ENCODE results near the gene HOXB6.

Gene HOXB6

GRCh38 chr17:48605991-48606891 lies 1.5 kb upstream of the HOXB6 start:
- no peak for DNase-seq
- H3K4me1 ChIP-seq: peaks cover 0 to 28% (median 19%) of the 10 kb centered on the region in 4 donors

GRCh38 chr17:48605409-48605919 lies 678 bp upstream of the HOXB6 start:
- intact Hi-C loops (cut with DNase I; ENCODE audit: low total_unique reads): no loop called here
- H3K4me1 ChIP-seq: peaks cover 0 to 20% (median 12%) of the 10 kb centered on the region in 4 donors
- DNase-seq: no peak
- no peaks in the 10 kb centered on the region for H3K36me3 ChIP-seq
- no peak for TF ChIP-seq CTCF (IDR thresholded peaks at IDR 0.05)
- H3K27me3 ChIP-seq: peaks cover 7 to 99% of the 10 kb centered on the region in 2 donors
- H3K4me3 ChIP-seq: no peak overlapping the region
- no peak overlapping the region for H3K27ac ChIP-seq
- no peaks in the 10 kb centered on the region for H3K9me3 ChIP-seq

More at GRCh38 chr17:48605991-48606891, 1.5 kb upstream of the HOXB6 start:
- H3K27ac ChIP-seq: no peak overlapping the region
- no peaks in the 10 kb centered on the region for H3K36me3 ChIP-seq
- no peaks in the 10 kb centered on the region for H3K9me3 ChIP-seq
- H3K27me3 ChIP-seq: peaks cover 8 to 99% of the 10 kb centered on the region in 2 donors
- H3K4me3 ChIP-seq: no peak overlapping the region
- intact Hi-C loops (cut with DNase I; ENCODE audit: low total_unique reads): no loop called here
- TF ChIP-seq CTCF (IDR thresholded peaks at IDR 0.05): no peak

- H3K9me3 ChIP-seq: no peaks in the 10 kb centered on the region
Observed at GRCh38 chr17:48603959-48604769, 622 bp downstream of the HOXB6 start.

GRCh38 chr17:48601539-48602425 lies 3.0 kb downstream of the HOXB6 start:
- intact Hi-C loops (cut with DNase I; ENCODE audit: low total_unique reads): no loop called here
- H3K27ac ChIP-seq: no peak overlapping the region
- DNase-seq: no peak
- TF ChIP-seq CTCF (IDR thresholded peaks at IDR 0.05): no peak
- H3K4me1 ChIP-seq: peaks cover 0 to 28% (median 18%) of the 10 kb centered on the region in 4 donors
- H3K4me3 ChIP-seq: no peak overlapping the region
- peaks cover 0 to 100% of the 10 kb centered on the region in 2 donors for H3K27me3 ChIP-seq
- H3K36me3 ChIP-seq: no peaks in the 10 kb centered on the region
- H3K9me3 ChIP-seq: no peaks in the 10 kb centered on the region

More at GRCh38 chr17:48603959-48604769, 622 bp downstream of the HOXB6 start:
- Histone ChIP-seq H3K36me3 (no peaks in the 10 kb centered on the region), H3K4me3 (peak overlapping the region; percentile 20 to 34), H3K4me1 (peaks cover 0 to 12% (median 5%) of the 10 kb centered on the region in 4 donors), H3K27me3 (peaks cover 0 to 99% of the 10 kb centered on the region in 2 donors), H3K27ac (no peak overlapping the region)
- no peak for TF ChIP-seq CTCF (IDR thresholded peaks at IDR 0.05)
- intact Hi-C loops (cut with DNase I; ENCODE audit: low total_unique reads): no loop called here
- DNase-seq: no peak

- Histone ChIP-seq H3K27me3 (peaks cover 0 to 100% of the 10 kb centered on the region in 2 donors), H3K36me3 (no peaks in the 10 kb centered on the region), H3K27ac (no peak overlapping the region), H3K9me3 (no peaks in the 10 kb centered on the region), H3K4me1 (peaks cover 0 to 29% (median 19%) of the 10 kb centered on the region in 4 donors), H3K4me3 (no peak overlapping the region)
- DNase-seq: no peak
- TF ChIP-seq CTCF (IDR thresholded peaks at IDR 0.05): no peak
- intact Hi-C loops (cut with DNase I; ENCODE audit: low total_unique reads): no loop called here
Observed at GRCh38 chr17:48601207-48601538, 3.6 kb downstream of the HOXB6 start.
